ENCODE results near the gene ERC1. TPM values are rescaled to one million over a fixed set of nuclear protein-coding genes. Genes with fewer than 3 reads are reported as not detected.

Gene ERC1
- total RNA-seq, 1 experiment from 2014 or later, result 40.4 TPM

- CTCF ChIA-PET, result no interaction called here
- BruUV-seq (replicated peaks), result no TSS peak
- no peaks in the 10 kb centered on the region for H3K36me3 ChIP-seq (ENCODE audit: control insufficient read depth, insufficient read depth, low read length)
- H3K27ac ChIP-seq (ENCODE audit: low read length), result no peak overlapping the region
- no peak for DNase-seq (ENCODE audit: low read depth, low spot score)
- POLR2A ChIA-PET, result no interaction called here
- in situ Hi-C loops (cut with HindIII; ENCODE audit: low pct_unique_long_range_greater_than_20kb, low sequenced_read_pairs), result no loop called here
- intact Hi-C loops (cut with micrococcal nuclease; ENCODE audit: unreplicated experiment), result no loop called here
- no peaks in the 10 kb centered on the region for H3K27me3 ChIP-seq (ENCODE audit: control insufficient read depth, insufficient read depth, low read length)
- no peaks in the 10 kb centered on the region for H3K4me1 ChIP-seq (ENCODE audit: control insufficient read depth, insufficient read depth, low read length)
- H3K9me3 ChIP-seq (ENCODE audit: control insufficient read depth, insufficient read depth, low read depth, low read length), result peaks cover 5% of the 10 kb centered on the region; the same call in 1 of the 2 replicates
- TF ChIP-seq POLR2AphosphoS5 (IDR thresholded peaks at IDR 0.05; ENCODE audit: low read depth, low read length) (no peak), CTCF (IDR thresholded peaks at IDR 0.05) (no peak), SIN3A (IDR thresholded peaks at IDR 0.05; ENCODE audit: borderline replicate concordance, insufficient read depth, low read depth, low read length) (no peak), REST (IDR thresholded peaks at IDR 0.05; ENCODE audit: insufficient read depth in 1 of 2, low read depth in 2 of 2, low read length in 1 of 2) (no peak), TCF7L2 (IDR thresholded peaks at IDR 0.05; ENCODE audit: low read depth, low read length) (no peak)
- ATAC-seq, result no peak
- H3K4me3 ChIP-seq (ENCODE audit: low read depth in 2 of 2, low read length in 2 of 2), result no peak overlapping the region
Observed at GRCh38 chr12:1425396-1425729, 434.3 kb downstream of the ERC1 start.

GRCh38 chr12:1428671-1429070 lies 437.6 kb downstream of the ERC1 start:
- Histone ChIP-seq H3K27ac (ENCODE audit: low read length) (no peak overlapping the region), H3K27me3 (ENCODE audit: control insufficient read depth, insufficient read depth, low read length) (no peaks in the 10 kb centered on the region), H3K9me3 (ENCODE audit: control insufficient read depth, insufficient read depth, low read depth, low read length) (no peaks in the 10 kb centered on the region), H3K4me1 (ENCODE audit: control insufficient read depth, insufficient read depth, low read length) (no peaks in the 10 kb centered on the region), H3K36me3 (ENCODE audit: control insufficient read depth, insufficient read depth, low read length) (no peaks in the 10 kb centered on the region), H3K4me3 (ENCODE audit: low read depth in 2 of 2, low read length in 2 of 2) (no peak overlapping the region)
- POLR2A ChIA-PET, result no interaction called here
- no TSS peak for BruUV-seq (replicated peaks)
- in situ Hi-C loops (cut with HindIII; ENCODE audit: low pct_unique_long_range_greater_than_20kb, low sequenced_read_pairs) (no loop called here), intact Hi-C loops (cut with micrococcal nuclease; ENCODE audit: unreplicated experiment) (no loop called here)
- no peak for TF ChIP-seq SIN3A (IDR thresholded peaks at IDR 0.05; ENCODE audit: borderline replicate concordance, insufficient read depth, low read depth, low read length)
- no peak for TF ChIP-seq CTCF (IDR thresholded peaks at IDR 0.05)
- no peak for TF ChIP-seq REST (IDR thresholded peaks at IDR 0.05; ENCODE audit: insufficient read depth in 1 of 2, low read depth in 2 of 2, low read length in 1 of 2)
- no peak for TF ChIP-seq POLR2AphosphoS5 (IDR thresholded peaks at IDR 0.05; ENCODE audit: low read depth, low read length)
- no peak for TF ChIP-seq TCF7L2 (IDR thresholded peaks at IDR 0.05; ENCODE audit: low read depth, low read length)
- DNase-seq (ENCODE audit: low read depth, low spot score), result no peak
- CTCF ChIA-PET, result no interaction called here
- no peak for ATAC-seq
